ENCODE results near the gene CATSPERZ.

GRCh38 chr11:64289002-64289564 is 11.1 kb upstream of the CATSPERZ start:
- no peak for TF ChIP-seq REST (IDR thresholded peaks at IDR 0.05; ENCODE audit: borderline replicate concordance)
- TF ChIP-seq RAD21 (conservative IDR thresholded peaks at IDR 0.05), result no peak
- no peak for TF ChIP-seq EP300 (conservative IDR thresholded peaks at IDR 0.05; ENCODE audit: poor library complexity, severe bottlenecking)
- TF ChIP-seq MXI1 (conservative IDR thresholded peaks at IDR 0.05; ENCODE audit: poor library complexity, severe bottlenecking), result no peak
- TF ChIP-seq CTCF (IDR thresholded peaks at IDR 0.05; ENCODE audit: poor library complexity, severe bottlenecking), result no peak
- no peak for TF ChIP-seq POLR2AphosphoS5 (IDR thresholded peaks at IDR 0.05)
- TF ChIP-seq EZH2 (IDR thresholded peaks at IDR 0.05; ENCODE audit: borderline replicate concordance, insufficient read depth, low read length, poor library complexity, severe bottlenecking), result no peak

Measured in neural cell (in vitro differentiated cells).